GM11168 (cell line): ENCODE data around the gene MAP3K13.

Source experiments
- in situ Hi-C: fragments of 300-500 bp; cut with MboI; formaldehyde crosslinking; loops from one replicate; pipeline ENCODE4 v1.12.0; 2022; ENCODE audit warnings: low sequenced_read_pairs; ENCODE audit not compliant: unreplicated experiment

MAP3K13 gene

GRCh38 chr3:185498503-185499396, 135.8 kb downstream of the MAP3K13 start, which contains the start of gene TMEM41A:
TSS of gene TMEM41A (minus strand) at chr3:185499035. CDS start at chr3:185498961, 74 bp downstream.
- in situ Hi-C loops, result no loop called here

- in situ Hi-C loops, result no loop called here
These were observed 140.1 kb downstream of the MAP3K13 start for GRCh38 chr3:185502987-185503386.

GRCh38 chr3:185503521-185503920, 140.6 kb downstream of the MAP3K13 start:
- in situ Hi-C loops, result no loop called here

GRCh38 chr3:185504636-185505035, 141.7 kb downstream of the MAP3K13 start:
- in situ Hi-C loops, result no loop called here

GRCh38 chr3:185507883-185508282, 144.9 kb downstream of the MAP3K13 start:
- in situ Hi-C loops, result no loop called here

- in situ Hi-C loops, result no loop called here
These were observed 145.5 kb downstream of the MAP3K13 start for GRCh38 chr3:185508335-185508991.

GRCh38 chr3:185511711-185512110, 148.8 kb downstream of the MAP3K13 start:
- in situ Hi-C loops, result no loop called here

GRCh38 chr3:185517387-185518130, 154.6 kb downstream of the MAP3K13 start:
- in situ Hi-C loops, result no loop called here

GRCh38 chr3:185519021-185519420, 156.1 kb downstream of the MAP3K13 start:
- in situ Hi-C loops, result no loop called here

- in situ Hi-C loops, result no loop called here
These were observed 158.6 kb downstream of the MAP3K13 start for GRCh38 chr3:185521349-185522138.

- in situ Hi-C loops, result no loop called here
These were observed 163.5 kb downstream of the MAP3K13 start for GRCh38 chr3:185526349-185526951.

GRCh38 chr3:185527364-185527763, 164.4 kb downstream of the MAP3K13 start:
- in situ Hi-C loops, result no loop called here

GRCh38 chr3:185528532-185528931, 165.6 kb downstream of the MAP3K13 start:
- in situ Hi-C loops, result no loop called here

GRCh38 chr3:185530856-185531255, 167.9 kb downstream of the MAP3K13 start:
- in situ Hi-C loops, result no loop called here

GRCh38 chr3:185532901-185533300, 170.0 kb downstream of the MAP3K13 start:
- in situ Hi-C loops, result no loop called here

GRCh38 chr3:185534511-185534910, 171.6 kb downstream of the MAP3K13 start:
- in situ Hi-C loops, result no loop called here

GRCh38 chr3:185537369-185537970, 174.5 kb downstream of the MAP3K13 start:
- in situ Hi-C loops, result no loop called here
